Measurements from ENCODE around the gene CDIP1. TPM values are rescaled to one million over a fixed set of nuclear protein-coding genes. Genes with fewer than 3 reads are reported as not detected.

Gene CDIP1
- total RNA-seq, 1 donor from 2014 or later, result 30.3 TPM

DNA sequence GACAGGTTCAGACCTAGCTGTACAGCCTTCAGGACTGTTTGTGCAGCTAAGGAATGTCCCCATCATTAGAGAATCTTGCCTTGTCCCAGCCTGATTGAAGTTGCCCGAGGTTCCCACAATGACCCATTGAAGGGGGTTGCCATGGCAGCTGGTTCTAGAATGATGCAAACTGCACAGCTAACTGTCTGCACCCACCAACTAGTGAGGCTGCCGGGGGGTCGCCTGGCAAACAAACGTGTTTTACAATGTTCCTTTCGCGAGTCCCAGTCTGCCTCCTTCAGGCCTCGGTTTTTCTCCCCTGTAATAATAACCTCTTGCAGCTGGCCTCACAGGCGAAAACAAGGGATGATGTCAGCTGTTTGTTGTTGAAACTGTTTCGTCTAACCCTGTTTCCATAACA is 23.0 kb upstream of the CDIP1 start:
- no peak for TF ChIP-seq CTCF (conservative IDR thresholded peaks at IDR 0.05; ENCODE audit: low read depth, low read length)
- H3K4me3 ChIP-seq (ENCODE audit: low read depth, low read length), result no peak overlapping the region
- DNase-seq (ENCODE audit: low read depth), result no peak

DNA sequence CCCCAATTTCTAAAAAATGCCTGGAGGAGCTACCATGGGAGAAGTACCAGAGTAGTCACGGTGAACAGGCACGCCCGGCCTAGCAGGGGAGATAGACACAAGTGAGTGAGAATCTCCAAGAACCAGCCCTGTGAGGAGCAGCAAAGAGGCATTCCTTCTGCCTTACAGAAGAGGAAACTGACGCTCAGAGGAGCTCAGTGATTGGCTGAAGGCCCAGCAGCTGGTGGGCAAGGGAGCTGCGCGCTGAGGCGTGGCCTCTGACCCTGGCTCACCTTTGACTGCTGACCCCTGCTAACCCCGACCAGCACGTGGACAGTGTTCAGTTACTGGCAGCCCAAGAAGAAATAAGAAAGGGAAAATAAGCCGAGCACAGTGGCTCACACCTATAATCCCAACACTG is 19.4 kb upstream of the CDIP1 start:
- DNase-seq (ENCODE audit: low read depth), result no peak
- TF ChIP-seq CTCF (conservative IDR thresholded peaks at IDR 0.05; ENCODE audit: low read depth, low read length), result no peak
- no peak overlapping the region for H3K4me3 ChIP-seq (ENCODE audit: low read depth, low read length)

GRCh38 chr16:4556580-4556979 is 18.0 kb upstream of the CDIP1 start:
- DNase-seq (ENCODE audit: low read depth), result no peak
- no peak for TF ChIP-seq CTCF (conservative IDR thresholded peaks at IDR 0.05; ENCODE audit: low read depth, low read length)
- no peak overlapping the region for H3K4me3 ChIP-seq (ENCODE audit: low read depth, low read length)

GRCh38 chr16:4556112-4556511 is 17.5 kb upstream of the CDIP1 start, which contains the start of gene C16orf96:
Gene C16orf96 (plus strand): TSS chr16:4556340. CDS start chr16:4556490, 150 bp downstream.
- TF ChIP-seq CTCF (conservative IDR thresholded peaks at IDR 0.05; ENCODE audit: low read depth, low read length), result no peak
- no peak within 1 kb of the TSS for H3K4me3 ChIP-seq (ENCODE audit: low read depth, low read length)
- no peak for DNase-seq (ENCODE audit: low read depth)

GRCh38 chr16:4552541-4552940 is 14.0 kb upstream of the CDIP1 start:
- no peak overlapping the region for H3K4me3 ChIP-seq (ENCODE audit: low read depth, low read length)
- no peak for DNase-seq (ENCODE audit: low read depth)
- no peak for TF ChIP-seq CTCF (conservative IDR thresholded peaks at IDR 0.05; ENCODE audit: low read depth, low read length)

DNA sequence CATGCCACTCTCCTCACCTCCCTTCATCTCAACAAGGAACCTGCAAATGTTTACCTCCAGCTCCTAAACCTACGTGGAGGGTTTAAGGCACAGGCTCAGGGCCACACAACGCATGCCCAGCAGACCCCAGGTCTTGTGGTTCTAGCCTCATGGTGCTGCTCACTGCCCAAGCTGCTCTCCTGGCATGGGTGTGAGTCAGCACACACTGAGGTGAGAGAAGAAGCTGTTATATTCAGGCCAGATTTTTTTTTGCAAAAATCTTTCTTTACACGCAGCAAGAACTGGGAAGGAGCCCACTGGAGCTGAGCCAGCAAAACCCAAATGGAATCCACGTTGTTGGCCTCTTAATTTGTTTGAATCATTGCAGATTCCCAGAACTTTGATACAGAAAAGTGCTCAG is 12.0 kb upstream of the CDIP1 start:
- H3K4me3 ChIP-seq (ENCODE audit: low read depth, low read length), result no peak overlapping the region
- TF ChIP-seq CTCF (conservative IDR thresholded peaks at IDR 0.05; ENCODE audit: low read depth, low read length), result no peak
- no peak for DNase-seq (ENCODE audit: low read depth)

- no peak for DNase-seq (ENCODE audit: low read depth)
- H3K4me3 ChIP-seq (ENCODE audit: low read depth, low read length), result no peak overlapping the region
- no peak for TF ChIP-seq CTCF (conservative IDR thresholded peaks at IDR 0.05; ENCODE audit: low read depth, low read length)
These were observed 9.6 kb upstream of the CDIP1 start for GRCh38 chr16:4548124-4548523.

Data from epithelial cell of proximal tubule (primary cell).